Mesendoderm (in vitro differentiated cells): ENCODE results near the gene MBNL1.
A peak's percentile ranks its signal among the peaks of the same experiment; 100 is the strongest.
"Not testable (repeated sequence)": the region's sequence is repeated elsewhere in the genome, so short reads cannot be mapped to it uniquely, and the experiment has no call there.

Experiments
- DNase-seq: peaks from one replicate; pipeline ENCODE4 v3.0.0; 2013
- H2AK5ac ChIP-seq: 2 replicates; pipeline ENCODE4 v1.6.1; 2013; ENCODE audit warnings: low read length, inconsistent platforms
- H2BK120ac ChIP-seq: 2 replicates; pipeline ENCODE4 v1.6.1; 2013; ENCODE audit warnings: low read depth, mild to moderate bottlenecking, low read length, moderate library complexity, mixed read lengths
- H2BK15ac ChIP-seq: replicated peaks from 2 replicates; pipeline ENCODE4 v1.6.1; 2013; ENCODE audit warnings: low read depth, mild to moderate bottlenecking, moderate library complexity
- H2BK5ac ChIP-seq: 2 replicates; pipeline ENCODE4 v1.6.1; 2013; ENCODE audit warnings: low read length, inconsistent platforms
- H3K18ac ChIP-seq: 2 replicates; pipeline ENCODE4 v1.6.1; 2013; ENCODE audit warnings: mild to moderate bottlenecking, low read length, mixed read lengths
- H3K23ac ChIP-seq: one replicate; pipeline ENCODE4 v1.6.1; 2013; ENCODE audit warnings: low read length
- H3K27ac ChIP-seq: 2 replicates; pipeline ENCODE4 v1.5.1; 2013; ENCODE audit warnings: low read depth, mild to moderate bottlenecking, inconsistent platforms, low read length, moderate library complexity
- H3K27me3 ChIP-seq: 2 replicates; pipeline ENCODE4 v1.6.1; 2013; ENCODE audit warnings: low read length, control low read depth, mild to moderate bottlenecking, inconsistent platforms; ENCODE audit not compliant: insufficient read depth, poor library complexity
- H3K36me3 ChIP-seq: 2 replicates; pipeline ENCODE4 v1.6.1; 2013; ENCODE audit warnings: low read length, inconsistent platforms; ENCODE audit not compliant: control insufficient read depth, insufficient read depth
- H3K4ac ChIP-seq: one replicate; pipeline ENCODE4 v1.6.1; 2013; ENCODE audit warnings: low read depth, mild to moderate bottlenecking, low read length, moderate library complexity
- H3K4me1 ChIP-seq: 2 replicates; pipeline ENCODE4 v1.6.1; 2013; ENCODE audit warnings: low read depth, low read length, inconsistent platforms; ENCODE audit not compliant: control insufficient read depth
- H3K4me2 ChIP-seq: 2 replicates; pipeline ENCODE4 v1.6.1; 2013; ENCODE audit warnings: low read length
- H3K4me3 ChIP-seq: 2 replicates; pipeline ENCODE4 v1.5.1; 2013; ENCODE audit warnings: mild to moderate bottlenecking, low read length
- H3K56ac ChIP-seq: one replicate; pipeline ENCODE4 v1.6.1; 2013; ENCODE audit warnings: low read length
- H3K79me1 ChIP-seq: 2 replicates; pipeline ENCODE4 v1.6.1; 2013; ENCODE audit warnings: low read length, inconsistent platforms
- H3K79me2 ChIP-seq: 2 replicates; pipeline ENCODE4 v1.6.1; 2013; ENCODE audit warnings: mild to moderate bottlenecking, low read length; ENCODE audit not compliant: control insufficient read depth, insufficient read depth
- H3K9ac ChIP-seq: 2 replicates; pipeline ENCODE4 v1.6.1; 2013; ENCODE audit warnings: low read length, inconsistent platforms
- H4K5ac ChIP-seq: one replicate; pipeline ENCODE4 v1.6.1; 2013; ENCODE audit warnings: low read length
- H4K8ac ChIP-seq: one replicate; pipeline ENCODE4 v1.6.1; 2013; ENCODE audit warnings: low read depth, mild to moderate bottlenecking, control low read depth, low read length, moderate library complexity
- WGBS: extraction: QIAGEN DNeasy Blood & Tissue Kit; methylation state at CpG from one replicate; pipeline ENCODE4 v1.1.7; 2013; ENCODE audit warnings: low lambda C conversion rate, missing lambda C conversion rate; ENCODE audit not compliant: insufficient coverage; ENCODE audit errors: extremely low coverage; 5-methylcytosine and 5-hydroxymethylcytosine counted together

Gene MBNL1

DNA sequence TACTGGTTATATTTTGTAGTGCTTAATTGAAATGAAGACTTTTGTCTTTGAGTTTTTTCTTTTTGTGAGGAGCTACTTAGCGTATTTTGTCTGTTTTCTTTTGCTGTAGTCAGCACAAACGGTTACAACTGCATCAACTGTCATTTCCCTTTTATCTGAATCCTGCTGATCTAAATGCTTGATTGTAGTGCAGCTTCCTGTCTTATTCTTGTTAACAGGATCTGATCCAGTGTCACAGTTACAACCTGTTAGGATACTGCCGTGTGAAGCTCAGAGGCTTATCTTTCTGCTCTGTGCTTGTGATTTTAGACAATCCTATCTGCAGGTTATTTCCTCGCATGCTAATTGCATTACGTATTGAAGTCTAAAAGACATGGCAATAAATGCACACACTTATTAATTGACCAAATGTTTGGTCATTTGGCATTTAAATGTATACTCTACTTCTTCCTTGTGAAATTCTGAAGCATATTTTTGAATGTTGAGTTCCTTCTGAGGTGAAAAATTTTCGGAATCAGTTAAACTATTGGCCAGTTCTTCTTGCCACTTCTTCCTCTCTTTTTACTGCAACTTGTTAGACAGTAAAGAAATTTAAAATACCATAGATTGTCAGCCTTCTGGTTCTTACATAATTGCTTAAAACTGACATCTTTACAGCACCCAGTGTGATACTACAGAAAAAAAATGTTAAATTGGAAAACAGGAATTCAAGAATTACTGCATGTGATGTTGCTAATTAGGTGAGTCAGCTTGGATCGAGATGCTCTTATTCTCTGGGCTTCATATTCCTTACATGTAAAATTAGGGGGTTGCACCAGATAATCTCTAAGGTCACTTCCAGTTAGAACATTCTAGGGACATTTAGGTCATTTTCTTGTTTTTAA, 168.2 kb downstream of the MBNL1 start:
- Histone ChIP-seq H2BK15ac (no peak overlapping the region), H4K8ac (no peak overlapping the region), H3K4ac (no peak overlapping the region), H4K5ac (no peak overlapping the region), H3K4me2 (no peak overlapping the region), H3K27me3 (no peaks in the 10 kb centered on the region), H3K56ac (no peak overlapping the region), H3K36me3 (no peaks in the 10 kb centered on the region), H2BK5ac (no peak overlapping the region), H3K27ac (no peak overlapping the region), H3K4me3 (no peak overlapping the region), H2AK5ac (no peak overlapping the region), H3K79me1 (no peaks in the 10 kb centered on the region), H3K23ac (no peak overlapping the region), H2BK120ac (no peak overlapping the region), H3K9ac (no peak overlapping the region), H3K4me1 (no peaks in the 10 kb centered on the region), H3K18ac (no peak overlapping the region), H3K79me2 (no peaks in the 10 kb centered on the region)
- no CpG with 5 or more reads among the region's 7 CpGs for WGBS
- peak; percentile 79 for DNase-seq

DNA sequence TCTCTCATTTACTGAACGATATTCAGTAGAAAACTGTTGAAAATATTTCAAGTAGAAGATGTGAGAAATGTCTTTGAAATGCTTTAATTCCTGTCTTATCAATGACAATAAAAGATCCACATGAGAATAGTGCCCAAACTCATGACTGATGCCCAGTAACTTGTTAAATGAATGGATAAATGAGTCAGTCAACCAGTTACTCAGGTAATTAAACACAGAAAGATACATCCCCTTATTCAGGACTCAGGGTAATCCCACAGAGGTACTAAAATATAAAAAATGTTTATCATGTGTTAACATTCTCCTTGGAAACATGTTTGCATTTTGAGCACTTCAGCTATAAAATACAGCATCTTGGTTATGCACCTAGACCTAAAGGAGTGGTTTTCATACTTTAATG, 169.5 kb downstream of the MBNL1 start:
- Histone ChIP-seq H3K56ac (no peak overlapping the region), H3K79me2 (no peaks in the 10 kb centered on the region), H4K5ac (no peak overlapping the region), H2BK120ac (no peak overlapping the region), H3K27me3 (no peaks in the 10 kb centered on the region), H3K4me2 (no peak overlapping the region), H3K36me3 (no peaks in the 10 kb centered on the region), H3K79me1 (no peaks in the 10 kb centered on the region), H3K18ac (no peak overlapping the region), H3K23ac (no peak overlapping the region), H2BK15ac (no peak overlapping the region), H3K4me1 (no peaks in the 10 kb centered on the region), H2AK5ac (no peak overlapping the region), H2BK5ac (no peak overlapping the region), H4K8ac (no peak overlapping the region), H3K9ac (no peak overlapping the region), H3K27ac (no peak overlapping the region), H3K4ac (no peak overlapping the region), H3K4me3 (no peak overlapping the region)
- no peak for DNase-seq
- WGBS, result no CpG with 5 or more reads among the region's 1 CpG

DNA sequence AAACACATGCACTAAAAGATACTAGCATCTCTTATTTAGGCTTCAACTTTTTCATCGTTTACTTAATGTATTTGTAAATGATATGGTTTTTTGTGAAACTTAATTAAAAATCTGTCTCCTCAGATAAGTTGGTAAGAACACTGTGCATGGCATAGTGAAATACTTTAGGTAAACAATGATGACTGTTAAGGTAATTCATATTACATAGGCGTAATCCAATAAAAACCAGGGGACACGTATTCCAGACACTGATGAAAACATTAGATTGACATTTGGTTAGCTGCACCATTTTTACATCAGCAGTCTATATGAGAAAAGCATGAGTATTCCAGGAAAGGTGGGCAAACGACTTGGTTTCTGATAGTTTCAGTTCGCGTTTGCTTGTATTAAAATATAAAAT, 170.0 kb downstream of the MBNL1 start:
- Histone ChIP-seq H3K4me2 (no peak overlapping the region), H2AK5ac (no peak overlapping the region), H3K4me3 (no peak overlapping the region), H4K5ac (no peak overlapping the region), H3K4ac (no peak overlapping the region), H3K9ac (no peak overlapping the region), H3K27me3 (no peaks in the 10 kb centered on the region), H3K56ac (no peak overlapping the region), H3K27ac (no peak overlapping the region), H3K79me2 (no peaks in the 10 kb centered on the region), H3K18ac (no peak overlapping the region), H2BK5ac (no peak overlapping the region), H3K79me1 (no peaks in the 10 kb centered on the region), H2BK15ac (no peak overlapping the region), H3K36me3 (no peaks in the 10 kb centered on the region), H4K8ac (no peak overlapping the region), H3K23ac (no peak overlapping the region), H2BK120ac (no peak overlapping the region), H3K4me1 (no peaks in the 10 kb centered on the region)
- WGBS, result no CpG with 5 or more reads among the region's 6 CpGs
- DNase-seq, result no peak

DNA sequence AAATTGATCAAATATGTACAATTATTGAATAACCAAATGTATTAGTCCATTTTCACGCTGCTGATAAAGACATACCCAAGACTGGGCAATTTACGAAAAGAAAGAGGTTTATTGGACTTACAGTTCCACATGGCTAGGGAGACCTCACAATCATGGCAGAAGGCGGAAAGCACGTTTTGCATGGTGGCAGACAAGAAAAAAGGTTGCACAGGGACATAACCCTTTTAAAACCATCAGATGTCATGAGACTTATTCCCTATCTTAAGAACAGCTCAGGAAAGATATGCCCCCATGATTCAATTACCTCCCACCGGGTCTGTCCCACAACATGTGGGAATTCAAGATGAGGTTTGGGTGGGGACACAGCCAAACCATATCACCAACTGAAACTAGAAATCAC, 171.5 kb downstream of the MBNL1 start:
- not testable (repeated sequence) for H2BK5ac ChIP-seq, H3K23ac ChIP-seq, H2BK120ac ChIP-seq, H3K79me1 ChIP-seq, H4K8ac ChIP-seq, H3K9ac ChIP-seq, H3K56ac ChIP-seq, H4K5ac ChIP-seq, H3K4me3 ChIP-seq, H2BK15ac ChIP-seq, H3K4me2 ChIP-seq, H3K36me3 ChIP-seq, H3K4me1 ChIP-seq, H3K4ac ChIP-seq, H3K18ac ChIP-seq, H3K27ac ChIP-seq, DNase-seq, H3K79me2 ChIP-seq, H2AK5ac ChIP-seq, H3K27me3 ChIP-seq
- no CpG with 5 or more reads among the region's 5 CpGs for WGBS

DNA sequence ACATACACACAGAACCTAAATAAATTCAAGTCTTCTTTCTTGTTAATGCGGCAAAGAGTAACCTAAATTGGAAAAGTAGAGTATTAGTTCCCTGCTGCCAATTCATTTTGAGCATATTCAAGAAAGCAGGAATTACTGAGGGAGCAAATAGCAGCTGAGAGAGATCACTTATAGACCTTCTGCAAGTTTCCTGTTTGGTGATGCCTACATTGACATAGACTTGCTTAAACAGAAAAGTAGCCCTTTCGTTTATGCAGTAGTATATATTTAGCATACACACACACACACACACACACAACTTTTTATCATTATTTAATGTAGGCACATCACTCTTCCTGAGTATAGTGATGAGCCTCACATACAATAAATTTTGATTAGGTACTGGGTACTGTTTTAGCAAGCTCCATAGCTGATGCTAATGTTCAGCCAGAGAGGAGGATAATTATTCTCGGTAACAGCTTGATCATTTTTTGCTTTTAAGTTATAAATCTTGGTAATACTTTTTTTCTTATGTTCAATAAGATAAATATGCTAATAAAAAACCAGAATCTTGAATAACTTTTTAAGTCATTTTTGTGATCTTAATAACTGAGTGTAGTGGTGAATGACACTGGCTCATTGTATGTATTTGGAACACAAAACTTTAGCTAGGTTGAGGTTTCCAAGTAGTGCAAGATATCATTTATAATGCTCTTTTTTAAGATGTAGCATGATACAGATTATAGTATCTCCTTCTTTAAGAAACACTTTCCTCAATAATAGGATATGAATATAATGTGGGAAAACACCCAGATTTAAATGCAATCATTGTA, 174.7 kb downstream of the MBNL1 start:
- H3K4me2 ChIP-seq, result no peak overlapping the region
- no peak overlapping the region for H3K4ac ChIP-seq
- WGBS, result no CpG with 5 or more reads among the region's 3 CpGs
- no peak overlapping the region for H4K8ac ChIP-seq
- no peaks in the 10 kb centered on the region for H3K27me3 ChIP-seq
- H3K4me3 ChIP-seq, result no peak overlapping the region
- no peak overlapping the region for H3K9ac ChIP-seq
- no peak overlapping the region for H2BK15ac ChIP-seq
- no peak overlapping the region for H2BK120ac ChIP-seq
- H4K5ac ChIP-seq, result no peak overlapping the region
- H3K18ac ChIP-seq, result no peak overlapping the region
- H2AK5ac ChIP-seq, result no peak overlapping the region
- H3K79me2 ChIP-seq, result no peaks in the 10 kb centered on the region
- H3K79me1 ChIP-seq, result no peaks in the 10 kb centered on the region
- no peak for DNase-seq
- H3K4me1 ChIP-seq, result no peaks in the 10 kb centered on the region
- H2BK5ac ChIP-seq, result no peak overlapping the region
- H3K56ac ChIP-seq, result no peak overlapping the region
- H3K23ac ChIP-seq, result no peak overlapping the region
- H3K36me3 ChIP-seq, result no peaks in the 10 kb centered on the region
- H3K27ac ChIP-seq, result no peak overlapping the region
